HL-60 (cell line): ENCODE measurements around the gene TMED10.

Source experiments
- DNase-seq, 2 experiments: peaks; one replicate each; pipeline ENCODE4 v3.0.0-alpha.2; 2010 to 2020; ENCODE audit warnings: low read depth in 1 of 2, low spot score in 1 of 2
- H3K27ac ChIP-seq: fragments of 250-450 bp; sonication (Bioruptor Pico); replicated peaks from 2 replicates; pipeline ENCODE4 v1.5.1; 2020; ENCODE audit warnings: mild to moderate bottlenecking, moderate library complexity
- H3K27me3 ChIP-seq: fragments of 250-450 bp; sonication (Bioruptor Pico); 2 replicates; pipeline ENCODE4 v1.5.1; 2021; ENCODE audit warnings: mild to moderate bottlenecking, moderate library complexity; ENCODE audit not compliant: insufficient read depth, poor library complexity, severe bottlenecking
- H3K4me3 ChIP-seq: replicated peaks from 2 replicates; pipeline ENCODE4 v1.5.1; 2011; ENCODE audit warnings: mild to moderate bottlenecking, control low read depth, low read length; ENCODE audit not compliant: insufficient read depth
- GABPA ChIP-seq: IDR thresholded peaks from 2 replicates; pipeline ENCODE4 v1.6.1; 2012; ENCODE audit warnings: low read depth
- POLR2AphosphoS5 ChIP-seq: IDR thresholded peaks from 2 replicates; pipeline ENCODE4 v1.6.1; 2012; ENCODE audit warnings: low read depth
- SPI1 ChIP-seq: IDR thresholded peaks from 2 replicates; pipeline ENCODE4 v1.6.1; 2012; ENCODE audit warnings: low read depth, mild to moderate bottlenecking, borderline replicate concordance
- TF ChIP-seq, protein P1 (sequence below): IDR thresholded peaks from 2 replicates; pipeline ENCODE4 v1.6.1; 2012; ENCODE audit warnings: low read depth; ENCODE audit not compliant: insufficient replicate concordance
- TF ChIP-seq, protein P2 (sequence below): IDR thresholded peaks from one replicate; pipeline ENCODE4 v1.5.1; 2011; ENCODE audit warnings: low read length, control low read depth, inconsistent platforms; ENCODE audit not compliant: insufficient read depth

TMED10 gene

DNA sequence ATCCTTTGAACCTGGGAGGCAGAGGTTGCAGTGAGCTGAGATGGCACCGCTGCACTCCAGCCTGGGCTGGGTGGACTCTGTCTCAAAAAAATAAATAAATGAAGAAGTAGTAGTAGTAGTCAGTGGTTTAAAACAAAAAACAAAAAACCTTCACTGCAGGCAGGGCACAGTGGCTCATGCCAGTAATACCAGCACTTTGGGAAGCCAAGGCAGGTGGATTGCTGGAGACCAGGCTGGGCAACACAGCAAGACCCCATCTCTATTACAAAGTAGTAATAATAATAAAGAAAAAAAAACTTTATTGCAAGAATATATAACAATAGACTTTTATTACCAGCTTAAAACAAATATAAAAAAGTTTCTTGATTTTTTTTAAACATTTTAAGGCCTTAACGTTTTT lies 35.8 kb downstream of the TMED10 start:
- DNase-seq = no peak
- no peaks in the 10 kb centered on the region for H3K27me3 ChIP-seq
- no peak overlapping the region for H3K4me3 ChIP-seq
- H3K27ac ChIP-seq = no peak overlapping the region
- TF ChIP-seq GABPA (no peak), POLR2AphosphoS5 (no peak), SPI1 (no peak)
- TF ChIP-seq, protein P1, sequence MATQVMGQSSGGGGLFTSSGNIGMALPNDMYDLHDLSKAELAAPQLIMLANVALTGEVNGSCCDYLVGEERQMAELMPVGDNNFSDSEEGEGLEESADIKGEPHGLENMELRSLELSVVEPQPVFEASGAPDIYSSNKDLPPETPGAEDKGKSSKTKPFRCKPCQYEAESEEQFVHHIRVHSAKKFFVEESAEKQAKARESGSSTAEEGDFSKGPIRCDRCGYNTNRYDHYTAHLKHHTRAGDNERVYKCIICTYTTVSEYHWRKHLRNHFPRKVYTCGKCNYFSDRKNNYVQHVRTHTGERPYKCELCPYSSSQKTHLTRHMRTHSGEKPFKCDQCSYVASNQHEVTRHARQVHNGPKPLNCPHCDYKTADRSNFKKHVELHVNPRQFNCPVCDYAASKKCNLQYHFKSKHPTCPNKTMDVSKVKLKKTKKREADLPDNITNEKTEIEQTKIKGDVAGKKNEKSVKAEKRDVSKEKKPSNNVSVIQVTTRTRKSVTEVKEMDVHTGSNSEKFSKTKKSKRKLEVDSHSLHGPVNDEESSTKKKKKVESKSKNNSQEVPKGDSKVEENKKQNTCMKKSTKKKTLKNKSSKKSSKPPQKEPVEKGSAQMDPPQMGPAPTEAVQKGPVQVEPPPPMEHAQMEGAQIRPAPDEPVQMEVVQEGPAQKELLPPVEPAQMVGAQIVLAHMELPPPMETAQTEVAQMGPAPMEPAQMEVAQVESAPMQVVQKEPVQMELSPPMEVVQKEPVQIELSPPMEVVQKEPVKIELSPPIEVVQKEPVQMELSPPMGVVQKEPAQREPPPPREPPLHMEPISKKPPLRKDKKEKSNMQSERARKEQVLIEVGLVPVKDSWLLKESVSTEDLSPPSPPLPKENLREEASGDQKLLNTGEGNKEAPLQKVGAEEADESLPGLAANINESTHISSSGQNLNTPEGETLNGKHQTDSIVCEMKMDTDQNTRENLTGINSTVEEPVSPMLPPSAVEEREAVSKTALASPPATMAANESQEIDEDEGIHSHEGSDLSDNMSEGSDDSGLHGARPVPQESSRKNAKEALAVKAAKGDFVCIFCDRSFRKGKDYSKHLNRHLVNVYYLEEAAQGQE = no peak
- TF ChIP-seq, protein P2, sequence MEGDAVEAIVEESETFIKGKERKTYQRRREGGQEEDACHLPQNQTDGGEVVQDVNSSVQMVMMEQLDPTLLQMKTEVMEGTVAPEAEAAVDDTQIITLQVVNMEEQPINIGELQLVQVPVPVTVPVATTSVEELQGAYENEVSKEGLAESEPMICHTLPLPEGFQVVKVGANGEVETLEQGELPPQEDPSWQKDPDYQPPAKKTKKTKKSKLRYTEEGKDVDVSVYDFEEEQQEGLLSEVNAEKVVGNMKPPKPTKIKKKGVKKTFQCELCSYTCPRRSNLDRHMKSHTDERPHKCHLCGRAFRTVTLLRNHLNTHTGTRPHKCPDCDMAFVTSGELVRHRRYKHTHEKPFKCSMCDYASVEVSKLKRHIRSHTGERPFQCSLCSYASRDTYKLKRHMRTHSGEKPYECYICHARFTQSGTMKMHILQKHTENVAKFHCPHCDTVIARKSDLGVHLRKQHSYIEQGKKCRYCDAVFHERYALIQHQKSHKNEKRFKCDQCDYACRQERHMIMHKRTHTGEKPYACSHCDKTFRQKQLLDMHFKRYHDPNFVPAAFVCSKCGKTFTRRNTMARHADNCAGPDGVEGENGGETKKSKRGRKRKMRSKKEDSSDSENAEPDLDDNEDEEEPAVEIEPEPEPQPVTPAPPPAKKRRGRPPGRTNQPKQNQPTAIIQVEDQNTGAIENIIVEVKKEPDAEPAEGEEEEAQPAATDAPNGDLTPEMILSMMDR = no peak

DNA sequence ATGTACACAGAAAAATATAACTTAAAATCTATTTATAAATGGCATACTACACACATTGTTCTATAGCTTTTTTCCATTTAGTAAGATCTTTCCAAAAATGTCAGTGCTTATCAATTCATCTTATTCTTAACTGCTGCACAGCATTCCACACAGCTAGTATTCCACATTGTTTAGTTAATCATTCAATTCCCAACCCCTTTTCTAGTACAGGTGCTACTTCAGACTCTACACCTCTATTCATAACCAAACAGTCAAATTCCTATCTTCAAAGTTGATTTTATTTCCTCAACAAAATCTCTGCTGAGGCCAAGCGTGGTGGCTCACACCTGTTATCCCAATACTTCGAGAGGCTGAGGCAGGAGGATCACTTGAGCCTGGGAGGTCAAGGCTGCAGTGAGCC lies 37.2 kb downstream of the TMED10 start:
- no peak overlapping the region for H3K27ac ChIP-seq
- H3K4me3 ChIP-seq = no peak overlapping the region

DNA sequence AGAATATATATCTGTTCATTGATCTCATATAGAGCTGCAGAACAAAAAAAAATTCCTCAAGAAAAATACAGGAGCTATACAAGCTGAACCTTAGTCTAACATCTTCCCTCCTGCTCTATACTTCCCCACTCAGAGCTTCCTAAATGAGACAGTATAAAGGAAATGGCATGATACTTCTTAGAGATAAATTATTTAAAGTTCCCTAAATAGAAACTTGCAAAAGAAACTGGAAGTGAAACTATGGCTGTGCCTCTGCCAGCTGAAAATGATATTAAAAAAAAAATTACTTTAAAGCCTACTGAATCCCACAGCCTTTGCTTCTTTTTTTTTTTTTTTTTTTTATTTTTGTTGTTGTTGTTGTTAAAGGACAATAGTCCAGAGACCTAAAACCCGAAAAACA lies 37.9 kb downstream of the TMED10 start:
- DNase-seq = no peak
- TF ChIP-seq SPI1 (no peak; the same call in 1 of the 2 replicates), POLR2AphosphoS5 (no peak), GABPA (no peak)
- TF ChIP-seq, protein P1 = no peak
- TF ChIP-seq, protein P2 = no peak
- H3K27me3 ChIP-seq = no peaks in the 10 kb centered on the region
- H3K4me3 ChIP-seq = no peak overlapping the region
- no peak overlapping the region for H3K27ac ChIP-seq

More for the DNA sequence above, 37.2 kb downstream of the TMED10 start:
- TF ChIP-seq SPI1 (no peak), GABPA (no peak), POLR2AphosphoS5 (no peak)
- TF ChIP-seq, protein P1 = no peak
- TF ChIP-seq, protein P2 = no peak
- no peak for DNase-seq
- no peaks in the 10 kb centered on the region for H3K27me3 ChIP-seq
